Subcutaneous abdominal adipose tissue (tissue), 5 donors: ENCODE measurements around the gene SH3PXD2A.
A peak's percentile ranks its signal among the peaks of the same experiment; 100 is the strongest.

Experiments used
- H3K27ac ChIP-seq: one replicate; pipeline ENCODE4 v1.7.0; 2013; ENCODE audit warnings: low read depth, mild to moderate bottlenecking, inconsistent platforms, low read length, moderate library complexity
- H3K27me3 ChIP-seq, 5 donors: one replicate each; pipeline ENCODE4 v1.7.0; 2013; ENCODE audit warnings: low read length in 5 of 5, inconsistent platforms in 1 of 5; ENCODE audit not compliant: control insufficient read depth in 5 of 5, insufficient read depth in 4 of 5
- H3K36me3 ChIP-seq, 5 donors: one replicate each; pipeline ENCODE4 v1.7.0; 2013; ENCODE audit warnings: low read length in 5 of 5; ENCODE audit not compliant: control insufficient read depth in 5 of 5, insufficient read depth in 5 of 5
- H3K4me1 ChIP-seq, 5 donors: one replicate each; pipeline ENCODE4 v1.7.0; 2013; ENCODE audit warnings: low read length in 5 of 5, mild to moderate bottlenecking in 3 of 5, moderate library complexity in 1 of 5; ENCODE audit not compliant: control insufficient read depth in 5 of 5, insufficient read depth in 5 of 5
- H3K4me3 ChIP-seq, 5 donors: one replicate each; pipeline ENCODE4 v1.7.0; 2013; ENCODE audit warnings: low read length in 5 of 5, low read depth in 1 of 5
- H3K9ac ChIP-seq, 5 donors: one replicate each; pipeline ENCODE4 v1.7.0; 2013; ENCODE audit warnings: low read length in 5 of 5, mild to moderate bottlenecking in 4 of 5, moderate library complexity in 3 of 5
- H3K9me3 ChIP-seq, 5 donors: one replicate each; pipeline ENCODE4 v1.7.0; 2013; ENCODE audit warnings: low read length in 5 of 5; ENCODE audit not compliant: control insufficient read depth in 5 of 5
- donor health status: healthy.
- donor health status: healthy.
- donor health status: healthy.
- donor health status: healthy.
- donor health status: healthy.

SH3PXD2A gene

GRCh38 chr10:103890194-103890658, 34.9 kb upstream of the SH3PXD2A start:
- Histone ChIP-seq H3K9me3 (no peaks in the 10 kb centered on the region), H3K27me3 (no peaks in the 10 kb centered on the region), H3K36me3 (peaks cover 5 to 41% (median 32%) of the 10 kb centered on the region in 5 donors), H3K4me3 (no peak overlapping the region), H3K4me1 (peaks cover 19 to 44% (median 28%) of the 10 kb centered on the region in 5 donors), H3K9ac (no peak overlapping the region), H3K27ac (peak overlapping the region; percentile 47)

- Histone ChIP-seq H3K9me3 (no peaks in the 10 kb centered on the region), H3K9ac (no peak overlapping the region), H3K4me1 (peaks cover 11 to 41% (median 23%) of the 10 kb centered on the region in 5 donors), H3K4me3 (no peak overlapping the region), H3K36me3 (peaks cover 5 to 41% (median 32%) of the 10 kb centered on the region in 5 donors), H3K27me3 (no peaks in the 10 kb centered on the region), H3K27ac (peak overlapping the region; percentile 72)
Observed at GRCh38 chr10:103889121-103889720, 33.8 kb upstream of the SH3PXD2A start.

GRCh38 chr10:103888113-103888841, 32.9 kb upstream of the SH3PXD2A start:
- Histone ChIP-seq H3K27ac (peak overlapping the region; percentile 72), H3K4me3 (no peak overlapping the region), H3K9ac (no peak overlapping the region), H3K27me3 (no peaks in the 10 kb centered on the region), H3K36me3 (peaks cover 5 to 42% (median 32%) of the 10 kb centered on the region in 5 donors), H3K9me3 (no peaks in the 10 kb centered on the region), H3K4me1 (peaks cover 3 to 31% (median 13%) of the 10 kb centered on the region in 5 donors)

DNA sequence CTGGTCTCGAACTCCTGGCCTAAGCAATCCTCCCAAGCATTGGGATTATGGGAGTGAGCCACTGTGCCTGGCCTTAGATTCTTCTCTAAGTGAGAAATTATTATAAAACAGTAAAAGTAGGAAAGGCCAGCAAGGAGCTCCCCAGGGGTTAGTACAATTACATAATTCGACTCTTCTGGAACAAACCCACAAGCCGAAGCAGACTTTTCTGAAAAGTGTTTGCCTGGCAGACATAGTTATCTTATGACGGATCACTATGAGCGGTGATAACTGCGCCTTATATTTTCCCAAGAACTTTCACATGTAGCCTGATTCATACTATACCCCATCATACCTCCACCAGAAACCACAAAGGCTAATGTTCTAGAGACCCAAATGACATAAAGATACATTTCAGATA, 30.2 kb upstream of the SH3PXD2A start:
- Histone ChIP-seq H3K27ac (peak overlapping the region; percentile 72), H3K4me3 (no peak overlapping the region), H3K9me3 (no peaks in the 10 kb centered on the region), H3K27me3 (no peaks in the 10 kb centered on the region), H3K36me3 (peaks cover 9 to 52% (median 36%) of the 10 kb centered on the region in 5 donors), H3K4me1 (peaks cover 3 to 22% (median 13%) of the 10 kb centered on the region in 5 donors), H3K9ac (no peak overlapping the region)

- peaks cover 10 to 54% (median 45%) of the 10 kb centered on the region in 5 donors for H3K36me3 ChIP-seq
- H3K9ac ChIP-seq = no peak overlapping the region
Observed at GRCh38 chr10:103884681-103885139, 29.3 kb upstream of the SH3PXD2A start.

GRCh38 chr10:103882285-103883007, 27.1 kb upstream of the SH3PXD2A start:
- no peak overlapping the region for H3K9ac ChIP-seq
- peaks cover 0 to 10% (median 6%) of the 10 kb centered on the region in 5 donors for H3K4me1 ChIP-seq
- H3K4me3 ChIP-seq = no peak overlapping the region
- no peaks in the 10 kb centered on the region for H3K9me3 ChIP-seq
- no peak overlapping the region for H3K27ac ChIP-seq
- H3K27me3 ChIP-seq = no peaks in the 10 kb centered on the region
- peaks cover 12 to 69% (median 62%) of the 10 kb centered on the region in 5 donors for H3K36me3 ChIP-seq

More at GRCh38 chr10:103884681-103885139, 29.3 kb upstream of the SH3PXD2A start:
- Histone ChIP-seq H3K27me3 (no peaks in the 10 kb centered on the region), H3K9me3 (no peaks in the 10 kb centered on the region), H3K4me3 (no peak overlapping the region), H3K27ac (peak overlapping the region; percentile 72), H3K4me1 (peaks cover 3 to 14% (median 10%) of the 10 kb centered on the region in 5 donors)

DNA sequence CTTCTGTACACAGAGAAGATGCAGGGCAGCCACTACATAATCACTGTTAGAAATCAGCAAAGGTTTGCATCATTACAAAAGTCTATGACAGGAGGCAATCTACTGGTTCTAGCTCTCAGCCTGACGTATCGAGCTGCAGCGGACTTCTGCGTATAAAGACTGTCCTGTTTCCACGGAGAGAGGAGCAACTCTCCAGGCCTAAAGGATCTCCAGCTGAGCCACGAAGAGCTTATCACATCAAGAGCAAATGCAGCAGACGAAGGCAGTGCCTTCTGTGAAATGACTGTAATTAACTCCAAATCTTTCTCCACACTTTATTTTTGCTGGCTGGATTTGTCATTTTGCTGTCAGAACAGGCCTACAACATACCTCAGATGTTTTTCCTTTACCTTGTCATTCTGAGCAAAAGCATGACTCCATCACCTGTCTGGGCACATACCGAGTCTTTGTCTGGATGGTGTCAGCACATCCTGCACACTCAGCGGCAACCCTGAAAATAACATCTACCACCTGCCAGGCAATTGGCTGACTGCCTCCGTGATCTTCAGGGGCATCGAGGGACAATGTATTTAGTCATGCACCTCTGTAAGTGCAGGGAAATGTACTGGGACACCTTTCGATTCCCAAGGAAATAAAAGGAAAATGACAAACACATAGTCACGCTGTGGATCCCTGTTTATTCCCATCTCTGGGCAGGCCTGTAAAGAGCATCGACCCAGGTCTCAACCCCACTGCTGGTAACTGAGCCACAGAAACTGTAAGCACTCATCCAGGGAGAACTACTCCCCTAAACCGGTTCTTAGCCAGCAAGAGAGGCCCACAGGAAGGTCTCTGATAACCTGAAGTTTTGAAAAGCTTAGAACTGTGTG, 26.3 kb upstream of the SH3PXD2A start:
- Histone ChIP-seq H3K9me3 (no peaks in the 10 kb centered on the region), H3K9ac (no peak overlapping the region), H3K27ac (no peak overlapping the region), H3K4me1 (peaks cover 0 to 10% (median 6%) of the 10 kb centered on the region in 5 donors), H3K36me3 (peaks cover 7 to 63% (median 55%) of the 10 kb centered on the region in 5 donors), H3K4me3 (no peak overlapping the region), H3K27me3 (no peaks in the 10 kb centered on the region)

GRCh38 chr10:103879831-103880230, 24.5 kb upstream of the SH3PXD2A start:
- Histone ChIP-seq H3K9me3 (no peaks in the 10 kb centered on the region), H3K36me3 (peaks cover 7 to 60% (median 54%) of the 10 kb centered on the region in 5 donors), H3K9ac (no peak overlapping the region), H3K27me3 (no peaks in the 10 kb centered on the region), H3K27ac (no peak overlapping the region), H3K4me1 (peaks cover 0 to 2% (median under 1%) of the 10 kb centered on the region in 5 donors), H3K4me3 (no peak overlapping the region)

GRCh38 chr10:103879409-103879808, 24.0 kb upstream of the SH3PXD2A start:
- Histone ChIP-seq H3K36me3 (peaks cover 7 to 60% (median 54%) of the 10 kb centered on the region in 5 donors), H3K9me3 (no peaks in the 10 kb centered on the region), H3K9ac (no peak overlapping the region), H3K4me1 (no peaks in the 10 kb centered on the region), H3K27me3 (no peaks in the 10 kb centered on the region), H3K27ac (no peak overlapping the region), H3K4me3 (no peak overlapping the region)
